Bronchial epithelial cell (primary cell): Measurements from ENCODE around the gene SLIT3. TPM values are rescaled to one million over a fixed set of nuclear protein-coding genes. Genes with fewer than 3 reads are reported as not detected.

Source experiments
- DNase-seq: peaks from one replicate; pipeline ENCODE4 v3.0.0-alpha.2; 2010; ENCODE audit warnings: low read depth
- FAIRE-seq: peaks from 2 replicates; lab custom pipeline; 2011; peaks lifted over from hg19 to GRCh38; lab: Jason Lieb, UNC
- H3K27me3 ChIP-seq: 2 replicates; pipeline ENCODE4 v1.5.1; 2011; ENCODE audit warnings: low read length; ENCODE audit not compliant: control insufficient read depth, insufficient read depth
- H3K36me3 ChIP-seq: 2 replicates; pipeline ENCODE4 v1.5.1; 2011; ENCODE audit warnings: low read length; ENCODE audit not compliant: control insufficient read depth, insufficient read depth
- H3K4me3 ChIP-seq: 2 replicates; pipeline ENCODE4 v1.5.1; 2011; ENCODE audit warnings: mild to moderate bottlenecking, low read depth, low read length, control low read depth
- CTCF ChIP-seq: IDR thresholded peaks from 2 replicates; pipeline ENCODE4 v1.5.1; 2011; ENCODE audit warnings: mild to moderate bottlenecking, moderate library complexity, low read length, control low read depth, inconsistent platforms; ENCODE audit not compliant: insufficient read depth, severe bottlenecking
- total RNA-seq: library from RNA; depleted of rRNA; stranded (reverse); fragments of >200 nt; gene quantifications from 2 replicates; pipeline ENCODE4 v1.2.1, GENCODE V29; 2014

SLIT3 gene
- total RNA-seq, 1 donor from 2014 or later = 0.79 TPM

DNA sequence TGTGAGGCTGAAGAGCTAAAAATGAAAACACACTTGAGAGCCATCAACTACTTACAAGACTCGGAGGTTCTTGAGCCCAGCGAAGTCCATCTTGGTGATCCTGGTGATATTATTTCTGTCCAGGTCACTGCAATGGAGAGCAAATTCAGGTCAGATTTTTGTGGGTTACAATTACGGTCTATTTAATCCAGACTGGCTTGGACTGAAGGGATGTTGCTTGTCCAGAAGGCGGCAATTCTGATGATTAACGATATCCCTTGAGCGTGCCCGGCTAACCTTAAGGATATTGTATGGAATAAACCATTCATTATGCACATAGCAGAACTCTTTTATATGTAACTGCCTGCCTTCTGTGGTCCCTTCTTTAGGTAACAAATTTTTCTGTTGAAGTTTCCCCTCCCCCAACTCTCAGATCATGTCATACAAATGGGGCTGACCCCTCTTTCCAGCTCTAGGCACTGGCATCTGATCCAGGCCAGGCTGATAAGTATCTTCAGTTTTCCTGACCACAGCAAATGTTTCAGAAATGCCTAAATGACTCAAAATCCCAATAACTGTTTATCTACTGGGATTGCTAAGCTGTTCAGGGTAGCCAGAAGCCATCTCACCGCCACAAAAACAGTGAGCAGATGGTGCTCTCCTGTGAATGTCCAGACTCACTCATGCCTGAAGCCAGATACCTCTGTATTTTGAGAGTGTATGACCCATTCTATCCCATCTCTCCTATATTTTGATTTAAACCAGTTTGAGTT, 49.4 kb downstream of the SLIT3 start:
- no peak for TF ChIP-seq CTCF
- no peaks in the 10 kb centered on the region for H3K27me3 ChIP-seq

GRCh38 chr5:169250887-169251286, 50.1 kb downstream of the SLIT3 start:
- DNase-seq = no peak
- FAIRE-seq = peak; percentile 75

More for the DNA sequence above, 49.4 kb downstream of the SLIT3 start:
- DNase-seq (no peak), FAIRE-seq (peak; percentile 40)
- no peak overlapping the region for H3K4me3 ChIP-seq
- no peaks in the 10 kb centered on the region for H3K36me3 ChIP-seq

DNA sequence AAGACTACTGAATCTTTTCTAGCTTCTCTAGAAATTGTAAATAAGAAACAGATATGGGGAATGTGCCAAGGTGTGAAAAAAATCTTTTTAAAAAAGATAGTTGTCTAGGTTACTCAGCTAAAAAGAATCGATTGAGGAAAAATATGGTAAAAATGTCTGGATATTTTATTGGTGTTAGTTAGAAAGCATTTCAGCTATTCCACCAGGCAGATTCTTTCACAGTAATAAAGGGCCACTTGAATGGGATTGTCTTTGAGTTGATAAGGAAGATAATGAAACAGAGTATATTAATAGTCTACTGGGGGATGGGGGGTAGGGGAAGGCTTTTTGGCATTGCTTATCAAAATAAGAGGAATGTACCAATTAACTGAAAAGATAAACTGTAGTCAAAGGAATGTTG, 51.9 kb downstream of the SLIT3 start:
- no peak overlapping the region for H3K4me3 ChIP-seq
- no peak for TF ChIP-seq CTCF
- no peaks in the 10 kb centered on the region for H3K36me3 ChIP-seq
- FAIRE-seq = no peak
- no peaks in the 10 kb centered on the region for H3K27me3 ChIP-seq
- no peak for DNase-seq

More at GRCh38 chr5:169250887-169251286, 50.1 kb downstream of the SLIT3 start:
- TF ChIP-seq CTCF = no peak
- Histone ChIP-seq H3K4me3 (no peak overlapping the region), H3K27me3 (no peaks in the 10 kb centered on the region), H3K36me3 (no peaks in the 10 kb centered on the region)

DNA sequence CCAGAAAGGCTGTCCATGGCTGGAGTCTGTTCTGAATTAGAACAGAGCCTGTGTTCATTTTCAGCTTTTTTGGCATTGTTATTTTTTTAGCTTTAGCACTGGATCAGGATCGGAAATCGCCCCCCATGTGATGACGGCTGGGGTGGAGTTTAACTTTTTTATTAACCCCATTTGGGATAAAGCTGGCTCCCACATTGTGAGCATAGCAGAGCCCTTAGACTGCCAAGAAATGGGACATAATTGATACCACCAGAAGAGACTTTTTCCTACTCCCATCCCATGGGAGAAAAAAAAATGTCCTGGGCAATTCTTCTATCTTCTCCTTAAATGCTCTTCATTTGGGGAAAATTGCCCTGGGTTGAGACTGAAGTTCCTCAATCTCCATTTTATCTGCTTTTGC, 52.4 kb downstream of the SLIT3 start:
- Histone ChIP-seq H3K36me3 (no peaks in the 10 kb centered on the region), H3K27me3 (no peaks in the 10 kb centered on the region), H3K4me3 (no peak overlapping the region)
- no peak for TF ChIP-seq CTCF
- DNase-seq (no peak), FAIRE-seq (no peak)

DNA sequence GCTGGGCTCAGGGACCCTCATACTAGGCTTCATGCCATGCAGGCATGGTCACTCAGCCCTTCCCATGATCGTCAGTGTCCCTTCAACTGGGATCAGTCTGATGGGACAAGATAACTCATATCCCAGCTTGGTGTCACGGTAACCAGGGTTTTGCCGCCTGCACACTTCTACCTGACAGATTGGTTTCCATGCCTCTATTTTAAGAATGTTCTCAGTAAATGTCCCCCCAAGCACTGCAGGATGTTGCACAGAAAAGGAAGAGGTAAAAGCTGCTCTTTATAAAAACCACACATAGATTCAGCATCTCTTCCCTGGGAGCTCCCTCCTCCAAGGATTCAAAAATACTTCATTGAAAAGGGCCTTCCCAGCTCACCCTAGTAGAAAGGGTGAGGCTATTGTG, 56.1 kb downstream of the SLIT3 start:
- no peaks in the 10 kb centered on the region for H3K36me3 ChIP-seq
- no peaks in the 10 kb centered on the region for H3K27me3 ChIP-seq
- no peak for TF ChIP-seq CTCF
- DNase-seq (no peak), FAIRE-seq (no peak)
- H3K4me3 ChIP-seq = no peak overlapping the region
